Measurements from ENCODE around the gene PTPRE. TPM values are rescaled to one million over a fixed set of nuclear protein-coding genes. Genes with fewer than 3 reads are reported as not detected.

The PTPRE gene
- total and polyA plus RNA-seq, 4 donors = 1.5 to 12.5 (median 3.7) TPM

- 71% methylated on average over 13 of the region's 13 CpGs for WGBS
- H3K9ac ChIP-seq (ENCODE audit: low read depth in 1 of 2, low read length in 2 of 2) = no peak overlapping the region
- peaks cover 0 to 2% (median 0%) of the 10 kb centered on the region in 4 donors for H3K9me3 ChIP-seq (ENCODE audit: control insufficient read depth in 4 of 4, low read length in 3 of 4)
- H3K27me3 ChIP-seq (ENCODE audit: control insufficient read depth in 4 of 4, insufficient read depth in 4 of 4, low read length in 3 of 4) = no peaks in the 10 kb centered on the region
- H3K36me3 ChIP-seq (ENCODE audit: control insufficient read depth in 4 of 4, insufficient read depth in 3 of 4, low read depth in 1 of 4, low read length in 3 of 4) = no peaks in the 10 kb centered on the region
- H3K4me1 ChIP-seq (ENCODE audit: control insufficient read depth in 4 of 4, insufficient read depth in 4 of 4, low read length in 3 of 4) = peaks cover 0 to 8% (median 4%) of the 10 kb centered on the region in 4 donors
- H3K4me3 ChIP-seq (ENCODE audit: low read depth in 1 of 3, low read length in 3 of 3) = no peak overlapping the region
- TF ChIP-seq RXRA (IDR thresholded peaks at IDR 0.05) (peak; percentile 30 to 54), HNF4A (conservative IDR thresholded peaks at IDR 0.05) (peak; percentile 25 to 49), CTCF (IDR thresholded peaks at IDR 0.05; ENCODE audit: low read depth, low read length, missing input control) (no peak)
- no peak for DNase-seq (ENCODE audit: low spot score)
- no peak overlapping the region for H3K27ac ChIP-seq (ENCODE audit: low read depth in 1 of 2, low read length in 2 of 2)
These were observed 55.3 kb downstream of the PTPRE start for GRCh38 chr10:127962205-127962604.

- no peak overlapping the region for H3K27ac ChIP-seq (ENCODE audit: low read depth in 1 of 2, low read length in 2 of 2)
- TF ChIP-seq FOXA2 (IDR thresholded peaks at IDR 0.05) (no peak), RXRA (IDR thresholded peaks at IDR 0.05) (no peak)
- no peaks in the 10 kb centered on the region for H3K9me3 ChIP-seq (ENCODE audit: control insufficient read depth in 4 of 4, low read length in 3 of 4)
- H3K36me3 ChIP-seq (ENCODE audit: control insufficient read depth in 4 of 4, insufficient read depth in 3 of 4, low read depth in 1 of 4, low read length in 3 of 4) = no peaks in the 10 kb centered on the region
- H3K4me1 ChIP-seq (ENCODE audit: control insufficient read depth in 4 of 4, insufficient read depth in 4 of 4, low read length in 3 of 4) = peaks cover under 1 to 8% (median 4%) of the 10 kb centered on the region in 4 donors
- H3K4me3 ChIP-seq (ENCODE audit: low read depth in 1 of 3, low read length in 3 of 3) = no peak overlapping the region
- H3K9ac ChIP-seq (ENCODE audit: low read depth in 1 of 2, low read length in 2 of 2) = no peak overlapping the region
- DNase-seq (ENCODE audit: low spot score) = no peak
- no peaks in the 10 kb centered on the region for H3K27me3 ChIP-seq (ENCODE audit: control insufficient read depth in 4 of 4, insufficient read depth in 4 of 4, low read length in 3 of 4)
These were observed 56.2 kb downstream of the PTPRE start for GRCh38 chr10:127963136-127963535.

- H3K9ac ChIP-seq (ENCODE audit: low read depth in 1 of 2, low read length in 2 of 2) = no peak overlapping the region
- H3K4me3 ChIP-seq (ENCODE audit: low read depth in 1 of 3, low read length in 3 of 3) = no peak overlapping the region
- H3K9me3 ChIP-seq (ENCODE audit: control insufficient read depth in 4 of 4, low read length in 3 of 4) = no peaks in the 10 kb centered on the region
- WGBS = 70% methylated on average over 12 of the region's 12 CpGs
- TF ChIP-seq CTCF (IDR thresholded peaks at IDR 0.05; ENCODE audit: low read depth, low read length, missing input control) = no peak
- no peak for TF ChIP-seq FOXA2 (IDR thresholded peaks at IDR 0.05)
- H3K4me1 ChIP-seq (ENCODE audit: control insufficient read depth in 4 of 4, insufficient read depth in 4 of 4, low read length in 3 of 4) = peaks cover 3 to 8% (median 5%) of the 10 kb centered on the region in 4 donors
- no peaks in the 10 kb centered on the region for H3K36me3 ChIP-seq (ENCODE audit: control insufficient read depth in 4 of 4, insufficient read depth in 3 of 4, low read depth in 1 of 4, low read length in 3 of 4)
- no peak for DNase-seq (ENCODE audit: low spot score)
- no peaks in the 10 kb centered on the region for H3K27me3 ChIP-seq (ENCODE audit: control insufficient read depth in 4 of 4, insufficient read depth in 4 of 4, low read length in 3 of 4)
- H3K27ac ChIP-seq (ENCODE audit: low read depth in 1 of 2, low read length in 2 of 2) = no peak overlapping the region
These were observed 57.7 kb downstream of the PTPRE start for GRCh38 chr10:127964621-127965020.

GRCh38 chr10:127966875-127967274 is 60.0 kb downstream of the PTPRE start:
- no peak overlapping the region for H3K4me3 ChIP-seq (ENCODE audit: low read depth in 1 of 3, low read length in 3 of 3)
- H3K36me3 ChIP-seq (ENCODE audit: control insufficient read depth in 4 of 4, insufficient read depth in 3 of 4, low read depth in 1 of 4, low read length in 3 of 4) = no peaks in the 10 kb centered on the region
- no peak overlapping the region for H3K27ac ChIP-seq (ENCODE audit: low read depth in 1 of 2, low read length in 2 of 2)
- peaks cover 3 to 8% (median 5%) of the 10 kb centered on the region in 4 donors for H3K4me1 ChIP-seq (ENCODE audit: control insufficient read depth in 4 of 4, insufficient read depth in 4 of 4, low read length in 3 of 4)
- H3K9ac ChIP-seq (ENCODE audit: low read depth in 1 of 2, low read length in 2 of 2) = no peak overlapping the region
- 83% methylated on average over 5 of the region's 5 CpGs for WGBS
- no peaks in the 10 kb centered on the region for H3K27me3 ChIP-seq (ENCODE audit: control insufficient read depth in 4 of 4, insufficient read depth in 4 of 4, low read length in 3 of 4)
- H3K9me3 ChIP-seq (ENCODE audit: control insufficient read depth in 4 of 4, low read length in 3 of 4) = no peaks in the 10 kb centered on the region
- DNase-seq (ENCODE audit: low spot score) = no peak
- TF ChIP-seq FOXA1 (IDR thresholded peaks at IDR 0.05) (no peak), ATF3 (IDR thresholded peaks at IDR 0.05) (no peak), FOXA2 (IDR thresholded peaks at IDR 0.05) (no peak), YY1 (IDR thresholded peaks at IDR 0.05) (no peak), ZBTB33 (IDR thresholded peaks at IDR 0.05) (no peak), HNF4G (IDR thresholded peaks at IDR 0.05) (no peak), REST (IDR thresholded peaks at IDR 0.05) (no peak), HNF4A (conservative IDR thresholded peaks at IDR 0.05) (no peak), TAF1 (conservative IDR thresholded peaks at IDR 0.05) (no peak), RAD21 (IDR thresholded peaks at IDR 0.05) (no peak), NR2F2 (IDR thresholded peaks at IDR 0.05) (no peak)

Data from liver (tissue), 9 donors.